GM19467 (cell line): ENCODE results near the gene ATG7.
"Not testable (repeated sequence)": the region's sequence is repeated elsewhere in the genome, so short reads cannot be mapped to it uniquely, and the experiment has no call there.

ENCODE experiments used
- ATAC-seq: cut with Tn5 transposase; IDR thresholded peaks from one replicate; pipeline ENCODE4 v1.9.1; 2021; ENCODE audit warnings: mild to moderate bottlenecking, moderate library complexity; ENCODE audit not compliant: unreplicated experiment

The ATG7 gene

GRCh38 chr3:11459186-11459824 lies 187.1 kb downstream of the ATG7 start:
- no peak for ATAC-seq

GRCh38 chr3:11461226-11461625 lies 189.0 kb downstream of the ATG7 start:
- no peak for ATAC-seq

GRCh38 chr3:11462673-11463072 lies 190.5 kb downstream of the ATG7 start:
- ATAC-seq, result not testable (repeated sequence)

GRCh38 chr3:11463591-11463990 lies 191.4 kb downstream of the ATG7 start:
- no peak for ATAC-seq

GRCh38 chr3:11464356-11464755 lies 192.2 kb downstream of the ATG7 start:
- no peak for ATAC-seq

- ATAC-seq, result no peak
Observed at GRCh38 chr3:11465744-11466616, 193.8 kb downstream of the ATG7 start.

- ATAC-seq, result no peak
Observed at GRCh38 chr3:11467875-11468274, 195.7 kb downstream of the ATG7 start.

- ATAC-seq, result no peak
Observed at GRCh38 chr3:11470031-11470853, 198.0 kb downstream of the ATG7 start.

- no peak for ATAC-seq
Observed at GRCh38 chr3:11475324-11475723, 203.1 kb downstream of the ATG7 start.

GRCh38 chr3:11476735-11477144 lies 204.5 kb downstream of the ATG7 start:
- no peak for ATAC-seq

- no peak for ATAC-seq
Observed at GRCh38 chr3:11477407-11477911, 205.3 kb downstream of the ATG7 start.

- no peak for ATAC-seq
Observed at GRCh38 chr3:11478167-11478566, 206.0 kb downstream of the ATG7 start.

- no peak for ATAC-seq
Observed at GRCh38 chr3:11479221-11479620, 207.0 kb downstream of the ATG7 start.

GRCh38 chr3:11480663-11481298 lies 208.6 kb downstream of the ATG7 start:
- ATAC-seq, result no peak

GRCh38 chr3:11481556-11481955 lies 209.4 kb downstream of the ATG7 start:
- ATAC-seq, result no peak

GRCh38 chr3:11482021-11482420 lies 209.8 kb downstream of the ATG7 start:
- no peak for ATAC-seq

GRCh38 chr3:11488356-11488755 lies 216.2 kb downstream of the ATG7 start:
- not testable (repeated sequence) for ATAC-seq

GRCh38 chr3:11494131-11494916 lies 222.1 kb downstream of the ATG7 start:
- ATAC-seq, result no peak

GRCh38 chr3:11495948-11496557 lies 223.9 kb downstream of the ATG7 start:
- no peak for ATAC-seq

- no peak for ATAC-seq
Observed at GRCh38 chr3:11498177-11498576, 226.0 kb downstream of the ATG7 start.
